GM21360 (cell line): Measurements from ENCODE around the gene DUSP22.
"Not testable (repeated sequence)": the region's sequence is repeated elsewhere in the genome, so short reads cannot be mapped to it uniquely, and the experiment has no call there.

ENCODE experiments used
- ATAC-seq: cut with Tn5 transposase; IDR thresholded peaks from one replicate; pipeline ENCODE4 v1.9.1; 2021; ENCODE audit warnings: mild to moderate bottlenecking, moderate library complexity; ENCODE audit not compliant: unreplicated experiment

DUSP22 gene

GRCh38 chr6:322940-323729 is 30.8 kb downstream of the DUSP22 start:
- ATAC-seq: no peak

GRCh38 chr6:323730-324088 is 31.4 kb downstream of the DUSP22 start:
- no peak for ATAC-seq

GRCh38 chr6:324116-324728 is 31.9 kb downstream of the DUSP22 start:
- no peak for ATAC-seq

- no peak for ATAC-seq
Observed at GRCh38 chr6:324729-325125, 32.4 kb downstream of the DUSP22 start.

GRCh38 chr6:325161-325860 is 33.0 kb downstream of the DUSP22 start:
- ATAC-seq: not testable (repeated sequence)

- ATAC-seq: not testable (repeated sequence)
Observed at GRCh38 chr6:326066-326465, 33.8 kb downstream of the DUSP22 start.

GRCh38 chr6:326896-327537 is 34.7 kb downstream of the DUSP22 start:
- no peak for ATAC-seq

GRCh38 chr6:327538-328116 is 35.3 kb downstream of the DUSP22 start:
- ATAC-seq: no peak

- ATAC-seq: peak; percentile 70
Observed at GRCh38 chr6:328136-328670, 35.9 kb downstream of the DUSP22 start.

- no peak for ATAC-seq
Observed at GRCh38 chr6:328924-329323, 36.6 kb downstream of the DUSP22 start.

- no peak for ATAC-seq
Observed at GRCh38 chr6:329888-330691, 37.8 kb downstream of the DUSP22 start.

- ATAC-seq: no peak
Observed at GRCh38 chr6:330948-331347, 38.7 kb downstream of the DUSP22 start.

- ATAC-seq: peak; percentile 27
Observed at GRCh38 chr6:331622-332521, 39.6 kb downstream of the DUSP22 start.

- no peak for ATAC-seq
Observed at GRCh38 chr6:332671-333070, 40.4 kb downstream of the DUSP22 start.

- no peak for ATAC-seq
Observed at GRCh38 chr6:333379-334002, 41.2 kb downstream of the DUSP22 start.

- no peak for ATAC-seq
Observed at GRCh38 chr6:334536-335510, 42.5 kb downstream of the DUSP22 start.

- no peak for ATAC-seq
Observed at GRCh38 chr6:335572-335971, 43.3 kb downstream of the DUSP22 start.
